Osteocyte (in vitro differentiated cells): ENCODE data around the gene POU6F2. TPM values are rescaled to one million over a fixed set of nuclear protein-coding genes. Genes with fewer than 3 reads are reported as not detected.

Experiments
- DNase-seq: peaks from one replicate; pipeline ENCODE4 v3.0.0; 2021; ENCODE audit warnings: mixed read lengths; ENCODE audit not compliant: unreplicated experiment; ENCODE audit errors: extremely low spot score
- H3K27ac Mint-ChIP-seq: one replicate; pipeline ENCODE4 v1.8.0; 2021; ENCODE audit warnings: mild to moderate bottlenecking, mixed read lengths; ENCODE audit not compliant: unreplicated experiment
- H3K27me3 Mint-ChIP-seq: one replicate; pipeline ENCODE4 v1.8.0; 2021; ENCODE audit warnings: mixed read lengths; ENCODE audit not compliant: unreplicated experiment
- H3K36me3 Mint-ChIP-seq: one replicate; pipeline ENCODE4 v1.8.0; 2021; ENCODE audit warnings: mixed read lengths; ENCODE audit not compliant: unreplicated experiment
- H3K4me1 Mint-ChIP-seq: one replicate; pipeline ENCODE4 v1.8.0; 2021; ENCODE audit warnings: mixed read lengths; ENCODE audit not compliant: unreplicated experiment
- H3K4me3 Mint-ChIP-seq: one replicate; pipeline ENCODE4 v1.8.0; 2021; ENCODE audit warnings: mild to moderate bottlenecking, moderate library complexity, mixed read lengths; ENCODE audit not compliant: unreplicated experiment
- H3K9me3 Mint-ChIP-seq: one replicate; pipeline ENCODE4 v1.8.0; 2021; ENCODE audit warnings: mixed read lengths; ENCODE audit not compliant: unreplicated experiment
- long read RNA-seq: library from polyadenylated mRNA; unstranded; transcript quantifications from one replicate; pipeline ENCODE4 v2.0.0, GENCODE V29; 2021
- total RNA-seq: library from RNA; stranded (reverse); gene quantifications from 2 replicates; pipeline ENCODE4 v1.2.1, GENCODE V29; 2021
- TF ChIP-seq, protein P1 (sequence below): fragments of 200-600 bp; sonication (generic); IDR thresholded peaks from 2 replicates; pipeline ENCODE4 v1.5.0; 2021; ENCODE audit warnings: antibody characterized with exemption, mild to moderate bottlenecking, moderate library complexity

Gene POU6F2
- total RNA-seq: 0.63 and 0.78 TPM in 2 replicates
- long read RNA-seq: 0 reads

DNA sequence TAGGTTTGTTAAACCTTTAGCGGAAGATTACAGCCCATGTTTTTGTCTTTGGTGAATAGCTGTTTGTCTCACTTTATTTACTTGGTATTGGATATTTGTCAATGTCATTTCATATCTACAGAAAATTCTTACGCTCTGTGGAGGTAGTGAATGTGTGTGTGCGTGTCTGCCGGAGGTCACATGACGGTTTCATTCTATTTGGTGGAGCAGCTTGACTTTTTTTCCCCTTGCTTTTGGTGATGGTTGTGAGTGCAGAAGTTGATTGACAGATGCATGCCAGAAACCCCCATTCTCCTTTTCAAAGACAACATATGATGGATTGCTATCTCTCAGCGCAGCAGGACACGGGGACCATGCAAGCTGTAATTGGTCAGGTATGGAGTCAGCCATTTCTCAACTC, at the start of gene POU6F2:
TSS of gene POU6F2 (plus strand) at position 225 of the 400 bp plus-strand sequence. CDS start at position 270, 45 bp downstream.
- no peaks in the 10 kb centered on the region for H3K9me3 Mint-ChIP-seq
- H3K27ac Mint-ChIP-seq: no peak within 1 kb of the TSS
- H3K36me3 Mint-ChIP-seq: no peaks in the 10 kb centered on the region
- no peak within 1 kb of the TSS for H3K4me3 Mint-ChIP-seq
- TF ChIP-seq, protein P1, sequence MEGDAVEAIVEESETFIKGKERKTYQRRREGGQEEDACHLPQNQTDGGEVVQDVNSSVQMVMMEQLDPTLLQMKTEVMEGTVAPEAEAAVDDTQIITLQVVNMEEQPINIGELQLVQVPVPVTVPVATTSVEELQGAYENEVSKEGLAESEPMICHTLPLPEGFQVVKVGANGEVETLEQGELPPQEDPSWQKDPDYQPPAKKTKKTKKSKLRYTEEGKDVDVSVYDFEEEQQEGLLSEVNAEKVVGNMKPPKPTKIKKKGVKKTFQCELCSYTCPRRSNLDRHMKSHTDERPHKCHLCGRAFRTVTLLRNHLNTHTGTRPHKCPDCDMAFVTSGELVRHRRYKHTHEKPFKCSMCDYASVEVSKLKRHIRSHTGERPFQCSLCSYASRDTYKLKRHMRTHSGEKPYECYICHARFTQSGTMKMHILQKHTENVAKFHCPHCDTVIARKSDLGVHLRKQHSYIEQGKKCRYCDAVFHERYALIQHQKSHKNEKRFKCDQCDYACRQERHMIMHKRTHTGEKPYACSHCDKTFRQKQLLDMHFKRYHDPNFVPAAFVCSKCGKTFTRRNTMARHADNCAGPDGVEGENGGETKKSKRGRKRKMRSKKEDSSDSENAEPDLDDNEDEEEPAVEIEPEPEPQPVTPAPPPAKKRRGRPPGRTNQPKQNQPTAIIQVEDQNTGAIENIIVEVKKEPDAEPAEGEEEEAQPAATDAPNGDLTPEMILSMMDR: no peak
- peaks cover 73% of the 10 kb centered on the region for H3K27me3 Mint-ChIP-seq
- no peak for DNase-seq
- peaks cover 6% of the 10 kb centered on the region for H3K4me1 Mint-ChIP-seq

DNA sequence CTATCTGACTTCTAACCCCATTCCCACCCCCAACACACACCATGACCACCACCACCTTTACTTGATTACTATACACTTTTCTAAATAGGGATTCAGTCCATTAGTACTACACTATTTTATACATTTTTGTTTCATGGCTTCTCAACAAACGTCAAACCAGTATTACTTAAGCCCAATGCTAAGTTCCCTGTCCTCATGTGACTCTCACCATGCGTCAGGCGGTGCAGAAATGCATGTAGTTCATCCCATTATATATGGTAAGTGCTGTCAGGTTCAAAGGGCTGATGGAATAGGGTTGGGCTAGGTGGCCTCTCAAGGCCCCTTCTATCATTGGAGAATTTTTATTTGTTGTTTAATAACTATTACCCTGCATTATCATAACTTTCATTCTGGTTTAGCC, 49.2 kb upstream of the POU6F2 start:
- Mint-ChIP-seq H3K27ac (no peak overlapping the region), H3K27me3 (peaks cover 8% of the 10 kb centered on the region), H3K4me3 (no peak overlapping the region), H3K9me3 (no peaks in the 10 kb centered on the region), H3K4me1 (peaks cover 3% of the 10 kb centered on the region), H3K36me3 (no peaks in the 10 kb centered on the region)
- DNase-seq: no peak
- TF ChIP-seq, protein P1: no peak

- Mint-ChIP-seq H3K27me3 (peaks cover 8% of the 10 kb centered on the region), H3K27ac (no peak overlapping the region), H3K4me1 (peaks cover 3% of the 10 kb centered on the region), H3K36me3 (no peaks in the 10 kb centered on the region), H3K9me3 (no peaks in the 10 kb centered on the region), H3K4me3 (no peak overlapping the region)
- TF ChIP-seq, protein P1: no peak
- DNase-seq: no peak
Measured at GRCh38 chr7:38929460-38930171, 48.1 kb upstream of the POU6F2 start.

DNA sequence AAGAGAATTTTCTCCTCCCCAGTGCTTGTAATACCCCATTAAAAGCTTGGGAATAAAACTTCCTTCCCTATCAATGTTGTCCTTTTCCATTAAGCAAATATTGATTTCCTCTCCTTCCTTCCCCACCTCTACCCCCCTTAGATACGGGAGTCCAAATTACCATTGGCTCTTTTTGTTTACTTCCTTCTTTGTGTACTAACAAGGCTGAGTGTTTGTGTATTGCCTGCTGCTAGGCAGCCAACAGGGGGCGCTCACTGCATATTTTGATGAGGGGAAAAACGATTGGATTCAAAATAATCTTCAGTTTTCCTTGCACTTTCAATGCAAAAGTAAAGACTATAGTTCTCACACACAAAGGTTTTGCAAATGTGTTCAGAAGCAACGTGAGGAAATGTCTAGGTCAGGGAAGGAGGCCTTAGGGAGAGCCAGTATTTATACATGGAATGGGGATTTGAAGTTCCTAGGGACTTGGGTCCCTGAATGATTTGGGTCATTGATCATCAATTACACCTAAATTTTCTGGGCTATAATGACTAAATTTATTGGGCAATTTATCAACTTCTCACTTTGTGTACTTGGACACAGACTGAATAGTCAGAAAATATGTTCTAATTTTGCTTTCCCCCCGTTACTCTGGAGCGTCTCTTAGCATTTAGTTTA, 45.1 kb upstream of the POU6F2 start:
- Mint-ChIP-seq H3K27ac (no peak overlapping the region), H3K9me3 (no peaks in the 10 kb centered on the region), H3K4me3 (no peak overlapping the region), H3K27me3 (no peaks in the 10 kb centered on the region), H3K4me1 (peaks cover 3% of the 10 kb centered on the region), H3K36me3 (no peaks in the 10 kb centered on the region)
- TF ChIP-seq, protein P1: peak; percentile 97
- DNase-seq: peak; percentile 87

- Mint-ChIP-seq H3K9me3 (no peaks in the 10 kb centered on the region), H3K36me3 (no peaks in the 10 kb centered on the region), H3K4me3 (no peak overlapping the region), H3K4me1 (peaks cover 3% of the 10 kb centered on the region), H3K27me3 (no peaks in the 10 kb centered on the region), H3K27ac (no peak overlapping the region)
- TF ChIP-seq, protein P1: no peak
- no peak for DNase-seq
Measured at GRCh38 chr7:38934051-38934450, 43.7 kb upstream of the POU6F2 start.
